HepG2 (cell line): ENCODE measurements around the gene SERPINA9. TPM values are rescaled to one million over a fixed set of nuclear protein-coding genes. Genes with fewer than 3 reads are reported as not detected.

Source experiments
- EEA1 ChIP-seq: sonication (generic); formaldehyde crosslinking; IDR thresholded peaks from 2 replicates; pipeline ENCODE4 v1.5.1; 2020; ENCODE audit warnings: mild to moderate bottlenecking, missing genetic modification reagents, borderline replicate concordance
- GFI1 ChIP-seq: sonication (generic); formaldehyde crosslinking; IDR thresholded peaks from 2 replicates; pipeline ENCODE4 v1.5.0; 2020; ENCODE audit warnings: missing genetic modification reagents, mild to moderate bottlenecking, borderline replicate concordance
- HCFC1 ChIP-seq: fragments of 150-350 bp; IDR thresholded peaks from 2 replicates; pipeline ENCODE4 v1.6.1; 2014; ENCODE audit warnings: low read depth, low read length
- HHEX ChIP-seq: IDR thresholded peaks from 2 replicates; pipeline ENCODE4 v1.6.1; 2016; ENCODE audit warnings: control low read depth
- MED1 ChIP-seq: sonication (generic); formaldehyde crosslinking; IDR thresholded peaks from 2 replicates; pipeline ENCODE4 v1.4.0; 2020; ENCODE audit warnings: missing genetic modification reagents
- NFAT5 ChIP-seq: sonication (generic); formaldehyde crosslinking; IDR thresholded peaks from 2 replicates; pipeline ENCODE4 v1.4.0; 2020; ENCODE audit warnings: missing genetic modification reagents
- NFE2L2 ChIP-seq: fragments of 150-350 bp; IDR thresholded peaks from 2 replicates; pipeline ENCODE4 v1.6.1; 2014; ENCODE audit warnings: low read length
- SP2 ChIP-seq: sonication (generic); formaldehyde crosslinking; IDR thresholded peaks from 2 replicates; pipeline ENCODE4 v1.5.1; 2020; ENCODE audit warnings: mild to moderate bottlenecking, missing genetic modification reagents
- SP4 ChIP-seq: sonication (generic); formaldehyde crosslinking; IDR thresholded peaks from 2 replicates; pipeline ENCODE4 v1.8.1; 2023; ENCODE audit warnings: mild to moderate bottlenecking, missing genetic modification reagents
- SSRP1 ChIP-seq: IDR thresholded peaks from 2 replicates; pipeline ENCODE4 v1.6.1; 2016; ENCODE audit warnings: control low read depth
- TFE3 ChIP-seq: IDR thresholded peaks from 2 replicates; pipeline ENCODE4 v1.6.1; 2016
- U2AF2 ChIP-seq: fragments of 200-400 bp; formaldehyde crosslinking; IDR thresholded peaks from 2 replicates; pipeline ENCODE4 v1.6.1; 2017; ENCODE audit warnings: low read depth, mild to moderate bottlenecking, low read length
- ZFP36L1 ChIP-seq: sonication (generic); formaldehyde crosslinking; IDR thresholded peaks from 2 replicates; pipeline ENCODE4 v1.8.0; 2022; ENCODE audit warnings: mild to moderate bottlenecking, missing genetic modification reagents, moderate library complexity
- ZNF367 ChIP-seq: sonication (generic); formaldehyde crosslinking; IDR thresholded peaks from 2 replicates; pipeline ENCODE4 v1.4.0; 2020; ENCODE audit warnings: missing genetic modification reagents, borderline replicate concordance
- ZNF496 ChIP-seq: sonication (generic); formaldehyde crosslinking; IDR thresholded peaks from 2 replicates; pipeline ENCODE4 v1.8.1; 2023; ENCODE audit warnings: mild to moderate bottlenecking, moderate library complexity, missing genetic modification reagents; ENCODE audit not compliant: insufficient replicate concordance
- ZNF609 ChIP-seq: sonication (generic); formaldehyde crosslinking; IDR thresholded peaks from 2 replicates; pipeline ENCODE4 v1.4.0; 2020; ENCODE audit warnings: mild to moderate bottlenecking, missing genetic modification reagents, borderline replicate concordance
- ZNF83 ChIP-seq: sonication (generic); formaldehyde crosslinking; IDR thresholded peaks from 2 replicates; pipeline ENCODE4 v1.4.0; 2020; ENCODE audit warnings: missing genetic modification reagents, mild to moderate bottlenecking, borderline replicate concordance
- ZNF850 ChIP-seq: sonication (generic); formaldehyde crosslinking; conservative IDR thresholded peaks from 2 replicates; pipeline ENCODE4 v1.9.0; 2021; ENCODE audit warnings: mild to moderate bottlenecking, missing genetic modification reagents
- polyA plus RNA-seq, 8 experiments: library from polyadenylated mRNA; depleted of rRNA in 3 of 8; stranded (reverse) in 7 of 8; unstranded in 1 of 8; fragments of >200 nt; fragmentation: Illumina TruSeq in 4 of 8; extraction: Trizol in 4 of 8; gene quantifications; 2 replicates each; pipeline versions ENCODE4 v1.2.1 to v1.2.3, GENCODE V29; 2011 to 2016; ENCODE audit warnings: low read depth in 4 of 8, missing spikeins in 1 of 8, mixed read lengths in 1 of 8; ENCODE audit not compliant: insufficient read depth in 1 of 8
- total RNA-seq, 5 experiments: library from RNA; depleted of rRNA; stranded (reverse); fragments of >200 nt; fragmentation: Illumina TruSeq; extraction: Trizol; gene quantifications; 2 replicates each; pipeline ENCODE4 v1.2.3, GENCODE V29; 2016; ENCODE audit warnings: low read depth in 1 of 5

SERPINA9 gene
- total and polyA plus RNA-seq, 2 of the 13 experiments (the other 11 are each of a cell fraction or from before 2014, with no cell fraction given): 0.21 TPM; not detected in 1

GRCh38 chr14:94485944-94486841, 10.2 kb upstream of the SERPINA9 start (continued):
- no peak for TF ChIP-seq ZNF609 (CRISPR knock-in tag)
- TF ChIP-seq ZFP36L1 (CRISPR knock-in tag): no peak
- TF ChIP-seq TFE3 (CRISPR knock-in tag): 0 out of 2 replicates have a peak, but pooled peaks have one; percentile 19
- no peak for TF ChIP-seq SP4 (CRISPR knock-in tag)
- TF ChIP-seq GFI1 (CRISPR knock-in tag): no peak
- no peak for TF ChIP-seq HCFC1
- no peak for TF ChIP-seq ZNF367 (CRISPR knock-in tag)
- no peak for TF ChIP-seq SP2 (CRISPR knock-in tag)
- TF ChIP-seq SSRP1 (CRISPR knock-in tag): no peak
- TF ChIP-seq NFAT5 (CRISPR knock-in tag): no peak
- TF ChIP-seq EEA1 (CRISPR knock-in tag): no peak
- no peak for TF ChIP-seq U2AF2
- TF ChIP-seq ZNF83 (CRISPR knock-in tag): no peak
- peak; percentile 72; the same call in 1 of the 2 replicates for TF ChIP-seq MED1 (CRISPR knock-in tag)
- no peak for TF ChIP-seq ZNF850
- no peak for TF ChIP-seq HHEX (CRISPR knock-in tag)
- no peak for TF ChIP-seq NFE2L2
- TF ChIP-seq ZNF496 (CRISPR knock-in tag): no peak
